Activated CD4-positive, alpha-beta T cell treated with anti-CD3 and anti-CD28 coated beads, Interleukin-2, amount 50 U/mL, for 24 hours (primary cell): Measurements from ENCODE around the gene ELAC1.
"Not testable (repeated sequence)": the region's sequence is repeated elsewhere in the genome, so short reads cannot be mapped to it uniquely, and the experiment has no call there.

Experiments used
- DNase-seq, 2 donors: peaks; one replicate each; pipeline ENCODE4 v3.0.0-alpha.2; 2020; ENCODE audit warnings: low read depth in 1 of 2, low spot score in 1 of 2

ELAC1 gene

GRCh38 chr18:50970006-50970405 is 2.2 kb downstream of the ELAC1 start:
- no peak for DNase-seq

- DNase-seq = not testable (repeated sequence)
Measured at GRCh38 chr18:50972404-50972803, 4.6 kb downstream of the ELAC1 start.

- DNase-seq = no peak
Measured at GRCh38 chr18:50973367-50974126, 5.7 kb downstream of the ELAC1 start.

GRCh38 chr18:50977037-50977760 is 9.4 kb downstream of the ELAC1 start:
- no peak for DNase-seq

- no peak for DNase-seq
Measured at GRCh38 chr18:50981381-50981780, 13.5 kb downstream of the ELAC1 start.

- DNase-seq = no peak
Measured at GRCh38 chr18:50982086-50982801, 14.4 kb downstream of the ELAC1 start.

- no peak for DNase-seq
Measured at GRCh38 chr18:50982802-50983179, 15.0 kb downstream of the ELAC1 start.

GRCh38 chr18:50986360-50987087 is 18.7 kb downstream of the ELAC1 start:
- no peak for DNase-seq

GRCh38 chr18:50987261-50987660 is 19.4 kb downstream of the ELAC1 start:
- DNase-seq = no peak

- no peak for DNase-seq
Measured at GRCh38 chr18:50989711-50990110, 21.9 kb downstream of the ELAC1 start.

GRCh38 chr18:50992351-50992762 is 24.5 kb downstream of the ELAC1 start:
- DNase-seq = no peak

- no peak for DNase-seq
Measured at GRCh38 chr18:50994031-50994430, 26.2 kb downstream of the ELAC1 start.

- DNase-seq = not testable (repeated sequence)
Measured at GRCh38 chr18:51003174-51003573, 35.3 kb downstream of the ELAC1 start.

GRCh38 chr18:51006061-51006818 is 38.4 kb downstream of the ELAC1 start:
- DNase-seq = no peak

GRCh38 chr18:51006948-51007789 is 39.3 kb downstream of the ELAC1 start:
- DNase-seq = no peak

- DNase-seq = no peak
Measured at GRCh38 chr18:51007790-51008139, 39.9 kb downstream of the ELAC1 start.

- DNase-seq = no peak
Measured at GRCh38 chr18:51009072-51009471, 41.2 kb downstream of the ELAC1 start.

- DNase-seq = no peak
Measured at GRCh38 chr18:51010218-51010617, 42.4 kb downstream of the ELAC1 start.

GRCh38 chr18:51011709-51012108 is 43.9 kb downstream of the ELAC1 start:
- DNase-seq = no peak

- DNase-seq = no peak
Measured at GRCh38 chr18:51012441-51012840, 44.6 kb downstream of the ELAC1 start.
